Heart right ventricle (tissue), 16 donors: ENCODE results near the gene AGAP2. TPM values are rescaled to one million over a fixed set of nuclear protein-coding genes. Genes with fewer than 3 reads are reported as not detected.

Source experiments
- ATAC-seq, 8 donors: fragments of 200-7000 bp; cut with Tn5 transposase; one replicate each; pipeline ENCODE4 v1.9.1; 2020; ENCODE audit warnings: mild to moderate bottlenecking in 8 of 8, moderate library complexity in 8 of 8, moderate number of reproducible peaks in 1 of 8
- DNase-seq, 2 donors: peaks; one replicate each; pipeline ENCODE4 v3.0.0-alpha.2; 2020
- H3K27ac ChIP-seq, 10 donors: fragments of 200-600 bp; sonication (generic) in 2 of 10; one replicate each; pipeline versions ENCODE4 v1.5.0 to v1.8.0; 2020 to 2022; ENCODE audit warnings: mild to moderate bottlenecking in 3 of 10
- H3K27me3 ChIP-seq, 7 donors: fragments of 200-600 bp; one replicate each; pipeline ENCODE4 v1.8.0; 2021 to 2022; ENCODE audit warnings: mild to moderate bottlenecking in 2 of 7
- H3K36me3 ChIP-seq, 9 donors: fragments of 200-600 bp; sonication (generic) in 1 of 9; one replicate each; pipeline versions ENCODE4 v1.5.0 to v1.8.0; 2020 to 2022; ENCODE audit warnings: mild to moderate bottlenecking in 2 of 9
- H3K4me1 ChIP-seq, 9 donors: fragments of 200-600 bp; sonication (generic) in 1 of 9; one replicate each; pipeline versions ENCODE4 v1.5.0 to v1.8.0; 2020 to 2022; ENCODE audit warnings: mild to moderate bottlenecking in 4 of 9
- H3K4me3 ChIP-seq, 10 donors: fragments of 200-600 bp; sonication (generic) in 2 of 10; one replicate each; pipeline versions ENCODE4 v1.5.0 to v1.8.0; 2020 to 2022; ENCODE audit warnings: mild to moderate bottlenecking in 7 of 10, moderate library complexity in 2 of 10
- H3K9me3 ChIP-seq, 11 donors: fragments of 200-600 bp in 10 of 11; sonication (generic) in 2 of 11; one replicate each; pipeline versions ENCODE4 v1.5.0 to v1.8.0; 2013 to 2022; ENCODE audit warnings: mild to moderate bottlenecking in 2 of 11, control low read depth in 1 of 11, moderate library complexity in 1 of 11
- CTCF ChIP-seq, 9 donors: fragments of 200-600 bp; sonication (generic) in 2 of 9; IDR thresholded peaks; one replicate each; pipeline versions ENCODE4 v1.5.0 to v1.8.0; 2021 to 2022; ENCODE audit warnings: antibody characterized with exemption in 9 of 9, mild to moderate bottlenecking in 5 of 9, moderate library complexity in 1 of 9
- WGBS, 2 donors: extraction: QIAGEN DNeasy Blood & Tissue Kit; methylation state at CpG; one replicate each; pipeline ENCODE4 v1.1.7; 2013; ENCODE audit warnings: inconsistent platforms in 1 of 2; 5-methylcytosine and 5-hydroxymethylcytosine counted together
- intact Hi-C, 10 donors: fragments of 100-400 bp; cut with DNase I; formaldehyde crosslinking; loops; one replicate each; pipeline versions ENCODE4 v1.11.1 to v1.14.2; 2022
- polyA plus RNA-seq, 2 donors: library from polyadenylated mRNA; stranded (reverse); fragments of 200-250 nt; gene quantifications; one replicate each; pipeline ENCODE4 v1.2.3, GENCODE V29; 2013
- total RNA-seq, 10 donors: library from RNA; stranded (reverse); fragmentation: NEBNext Ultra II Directional in 3 of 10; extraction: Animal tissue kit (Norgen Biotek cat#: 25700) in 3 of 10; gene quantifications; one replicate each; pipeline versions ENCODE4 v1.2.1 to v1.2.4, GENCODE V29; 2021 to 2023
- donor health status: Arrhythmogenic right ventricular cardiomyopathy.
- donor health status: ischemic (EF 13 %, LVEDD 7.1; RV severe dilation, severe dysfunction).
- donor health status: healthy with polysubstance abuse.
- donor health status: DM: no; HTN: yes; CAD: no.
- donor health status: DM: no; HTN: no; CAD: no.
- donor health status: ischemic (EF 25% LVEDD 6.9; RV normal size, moderate dysfunction).
- donor health status: ischemic (EF 25% LVEDD 5.7; RV mildly dilated, moderate dysfunction).
- donor health status: healthy.
- donor health status: DM: yes; HTN: yes; CAD: no.
- donor health status: Ischemic cardiomyopathy.
- donor health status: ischemic (EF 35%, LVEDD 5.7; RV mildly dilated, moderate dysfunction).
- donor health status: nonischemic (EF 11% LVEDD 7.7; RV severe dilation, severe dysfunction).
- donor health status: DM: yes; HTN: yes; CAD: no.
- donor health status: PGD.
- donor health status: ischemic (EF 29% LVEDD 5.4; RV normal size, mild dysfunction).
- donor health status: nonischemic (EF 23%, LVEDD 6.1; RV moderate dilation, normal function).

The AGAP2 gene
- total and polyA plus RNA-seq, 12 donors: 3.4 to 17.3 (median 6.6) TPM

- ATAC-seq (no peak), DNase-seq (no peak)
- H3K27me3 ChIP-seq: no peaks in the 10 kb centered on the region
- no peak overlapping the region for H3K4me3 ChIP-seq
- peaks cover 0 to 20% (median 6%) of the 10 kb centered on the region in 11 donors for H3K9me3 ChIP-seq
- no peak for TF ChIP-seq CTCF (IDR thresholded peaks at IDR 0.05)
- intact Hi-C loops: no loop called here
- 93 to 95% methylated on average over 3 of the region's 3 CpGs for WGBS, 2 donors
- no peaks in the 10 kb centered on the region for H3K4me1 ChIP-seq
- peaks cover 0 to 98% (median 16%) of the 10 kb centered on the region in 9 donors for H3K36me3 ChIP-seq
- no peak overlapping the region for H3K27ac ChIP-seq
Measured at GRCh38 chr12:57707250-57707649, 31.3 kb downstream of the AGAP2 start.

- peaks cover 0 to 97% (median 27%) of the 10 kb centered on the region in 9 donors for H3K36me3 ChIP-seq
- H3K4me3 ChIP-seq: no peak overlapping the region
- TF ChIP-seq CTCF (IDR thresholded peaks at IDR 0.05): no peak
- H3K27ac ChIP-seq: no peak overlapping the region
- peaks cover 0 to 6% (median under 1%) of the 10 kb centered on the region in 9 donors for H3K4me1 ChIP-seq
- intact Hi-C loops: no loop called here
- peaks cover 0 to 16% (median 6%) of the 10 kb centered on the region in 11 donors for H3K9me3 ChIP-seq
- 94 to 97% methylated on average over 2 of the region's 2 CpGs for WGBS, 2 donors
- DNase-seq: no peak
- no peak for ATAC-seq
- no peaks in the 10 kb centered on the region for H3K27me3 ChIP-seq
Measured at GRCh38 chr12:57700317-57700716, 38.2 kb downstream of the AGAP2 start.

- Histone ChIP-seq H3K4me1 (peaks cover 0 to 18% (median 9%) of the 10 kb centered on the region in 9 donors), H3K36me3 (peaks cover 0 to 78% (median 13%) of the 10 kb centered on the region in 9 donors), H3K9me3 (peaks cover 0 to 5% (median 0%) of the 10 kb centered on the region in 11 donors), H3K4me3 (no peak overlapping the region), H3K27me3 (no peaks in the 10 kb centered on the region), H3K27ac (no peak overlapping the region)
- intact Hi-C loops: no loop called here
- no peak for TF ChIP-seq CTCF (IDR thresholded peaks at IDR 0.05)
- DNase-seq (no peak), ATAC-seq (no peak)
- 93 to 94% methylated on average over 3 of the region's 3 CpGs for WGBS, 2 donors
Measured at GRCh38 chr12:57698414-57698813, 40.1 kb downstream of the AGAP2 start.

- intact Hi-C loops: no loop called here
- H3K36me3 ChIP-seq: peaks cover 0 to 64% (median 9%) of the 10 kb centered on the region in 9 donors
- peaks cover 0 to 21% (median 12%) of the 10 kb centered on the region in 9 donors for H3K4me1 ChIP-seq
- no peak for DNase-seq
- H3K27ac ChIP-seq: no peak overlapping the region
- WGBS, 2 donors: 96 to 100% methylated on average over 1 of the region's 1 CpG
- TF ChIP-seq CTCF (IDR thresholded peaks at IDR 0.05): no peak
- no peak for ATAC-seq
- H3K9me3 ChIP-seq: no peaks in the 10 kb centered on the region
- H3K4me3 ChIP-seq: no peak overlapping the region
- H3K27me3 ChIP-seq: no peaks in the 10 kb centered on the region
Measured at GRCh38 chr12:57697076-57697475, 41.5 kb downstream of the AGAP2 start.
